ENCODE data around the gene KRTAP10-6.
"Not testable (repeated sequence)": the region's sequence is repeated elsewhere in the genome, so short reads cannot be mapped to it uniquely, and the experiment has no call there.

The KRTAP10-6 gene

DNA sequence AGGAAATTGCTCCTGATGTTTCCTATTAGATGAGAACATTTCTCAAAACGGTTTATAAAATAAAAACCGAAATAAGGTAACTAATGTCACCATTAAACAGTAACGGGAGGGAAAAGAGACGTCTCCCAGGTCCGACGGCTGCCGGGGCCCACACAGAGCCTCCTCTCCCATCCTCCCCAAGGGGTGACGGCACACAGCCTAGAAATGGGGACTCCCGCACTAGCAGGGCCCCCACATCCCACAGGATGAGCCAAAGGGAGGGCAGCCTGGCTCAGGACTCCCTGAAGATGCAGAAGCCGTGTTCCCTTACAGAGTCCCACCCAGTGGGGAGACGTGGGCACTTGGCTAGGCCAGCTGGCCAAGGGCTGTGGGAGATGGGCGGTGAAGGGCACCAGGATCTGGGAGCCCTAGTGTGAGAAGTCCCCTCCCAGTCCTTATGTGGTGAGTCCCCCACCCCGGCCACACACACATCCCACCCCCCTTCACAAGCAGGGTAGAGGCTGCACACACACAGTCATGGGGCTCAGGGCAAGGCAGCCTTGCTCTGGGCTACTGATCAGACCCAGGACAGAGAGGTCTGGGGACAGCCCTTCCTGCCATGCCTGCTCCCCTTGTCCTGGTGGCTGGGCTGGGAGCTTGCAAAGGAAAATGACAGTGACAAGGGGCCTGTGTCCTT, 37.0 kb downstream of the KRTAP10-6 start:
- Histone ChIP-seq H3K9me3 (no peaks in the 10 kb centered on the region), H3K36me3 (no peaks in the 10 kb centered on the region), H3K27me3 (peaks cover 41% of the 10 kb centered on the region), H3K27ac (no peak overlapping the region), H3K4me3 (ENCODE audit: low read depth in 1 of 2, low read length in 1 of 2) (no peak overlapping the region), H3K4me1 (ENCODE audit: control insufficient read depth in 1 of 2, insufficient read depth in 1 of 2, low read depth in 1 of 2, low read length in 1 of 2) (peaks cover 0 to 4% of the 10 kb centered on the region in 2 experiments)
- TF ChIP-seq, protein P1, sequence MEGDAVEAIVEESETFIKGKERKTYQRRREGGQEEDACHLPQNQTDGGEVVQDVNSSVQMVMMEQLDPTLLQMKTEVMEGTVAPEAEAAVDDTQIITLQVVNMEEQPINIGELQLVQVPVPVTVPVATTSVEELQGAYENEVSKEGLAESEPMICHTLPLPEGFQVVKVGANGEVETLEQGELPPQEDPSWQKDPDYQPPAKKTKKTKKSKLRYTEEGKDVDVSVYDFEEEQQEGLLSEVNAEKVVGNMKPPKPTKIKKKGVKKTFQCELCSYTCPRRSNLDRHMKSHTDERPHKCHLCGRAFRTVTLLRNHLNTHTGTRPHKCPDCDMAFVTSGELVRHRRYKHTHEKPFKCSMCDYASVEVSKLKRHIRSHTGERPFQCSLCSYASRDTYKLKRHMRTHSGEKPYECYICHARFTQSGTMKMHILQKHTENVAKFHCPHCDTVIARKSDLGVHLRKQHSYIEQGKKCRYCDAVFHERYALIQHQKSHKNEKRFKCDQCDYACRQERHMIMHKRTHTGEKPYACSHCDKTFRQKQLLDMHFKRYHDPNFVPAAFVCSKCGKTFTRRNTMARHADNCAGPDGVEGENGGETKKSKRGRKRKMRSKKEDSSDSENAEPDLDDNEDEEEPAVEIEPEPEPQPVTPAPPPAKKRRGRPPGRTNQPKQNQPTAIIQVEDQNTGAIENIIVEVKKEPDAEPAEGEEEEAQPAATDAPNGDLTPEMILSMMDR (IDR thresholded peaks at IDR 0.05) = no peak

- Histone ChIP-seq H3K36me3 (no peaks in the 10 kb centered on the region), H3K27me3 (peaks cover 28% of the 10 kb centered on the region), H3K4me3 (ENCODE audit: low read depth in 1 of 2, low read length in 1 of 2) (no peak overlapping the region), H3K27ac (no peak overlapping the region), H3K9me3 (no peaks in the 10 kb centered on the region), H3K4me1 (ENCODE audit: control insufficient read depth in 1 of 2, insufficient read depth in 1 of 2, low read depth in 1 of 2, low read length in 1 of 2) (peaks cover 21 to 27% of the 10 kb centered on the region in 2 experiments)
- TF ChIP-seq, protein P1 (IDR thresholded peaks at IDR 0.05) = no peak
Measured at GRCh38 chr21:44552681-44553080, 39.6 kb downstream of the KRTAP10-6 start.

- TF ChIP-seq, protein P1 (IDR thresholded peaks at IDR 0.05) = no peak
- Histone ChIP-seq H3K4me3 (ENCODE audit: low read depth in 1 of 2, low read length in 1 of 2) (no peak overlapping the region), H3K9me3 (no peaks in the 10 kb centered on the region), H3K4me1 (ENCODE audit: control insufficient read depth in 1 of 2, insufficient read depth in 1 of 2, low read depth in 1 of 2, low read length in 1 of 2) (peaks cover 26 to 32% of the 10 kb centered on the region in 2 experiments), H3K27me3 (peaks cover 22% of the 10 kb centered on the region), H3K36me3 (no peaks in the 10 kb centered on the region), H3K27ac (no peak overlapping the region)
Measured at GRCh38 chr21:44552136-44552535, 40.2 kb downstream of the KRTAP10-6 start.

DNA sequence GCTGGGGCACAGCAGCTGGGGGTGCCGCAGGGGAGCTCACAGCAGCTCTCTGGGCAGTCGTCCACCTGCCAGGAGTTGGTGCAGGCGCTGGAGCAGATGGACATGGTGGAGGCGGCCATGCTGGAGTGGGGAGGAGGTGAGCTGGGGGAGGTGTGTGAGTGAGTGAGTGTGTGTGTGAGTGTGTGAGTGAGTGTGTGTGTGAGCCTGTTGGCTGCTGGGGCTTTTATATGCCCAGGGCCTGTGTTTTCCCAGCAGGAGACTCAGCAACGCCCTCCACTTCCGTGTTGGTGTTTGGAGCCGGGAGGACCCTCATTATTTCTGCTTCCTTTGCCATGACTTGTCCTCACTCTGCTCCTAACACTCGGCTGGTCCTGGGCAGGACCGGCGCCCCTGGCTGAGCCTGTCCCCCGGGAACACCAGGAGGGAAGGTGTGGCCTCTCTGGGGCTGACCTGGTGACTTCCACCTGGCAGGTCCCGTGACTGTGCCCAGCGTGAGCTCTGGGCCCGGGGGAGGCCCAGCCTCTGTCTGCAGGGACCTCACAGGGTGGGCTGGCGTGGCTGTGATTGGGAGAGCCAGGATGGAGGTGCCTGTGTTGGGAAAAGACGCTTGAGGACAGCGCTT, 40.9 kb downstream of the KRTAP10-6 start, which contains the start of gene KRTAP10-2:
TSS of gene KRTAP10-2 (minus strand) at position 166 of the 622 bp plus-strand sequence. CDS start at position 119, 47 bp downstream.
- H3K27ac ChIP-seq = no peak within 1 kb of the TSS
- H3K4me1 ChIP-seq (ENCODE audit: control insufficient read depth in 1 of 2, insufficient read depth in 1 of 2, low read depth in 1 of 2, low read length in 1 of 2) = peaks cover 33 to 39% of the 10 kb centered on the region in 2 experiments
- H3K27me3 ChIP-seq = peaks cover 17% of the 10 kb centered on the region

GRCh38 chr21:44550807-44551206, 41.5 kb downstream of the KRTAP10-6 start:
- H3K27ac ChIP-seq = no peak overlapping the region

More for the DNA sequence above, 40.9 kb downstream of the KRTAP10-6 start, which contains the start of gene KRTAP10-2:
- Histone ChIP-seq H3K36me3 (no peaks in the 10 kb centered on the region), H3K9me3 (no peaks in the 10 kb centered on the region), H3K4me3 (ENCODE audit: low read depth in 1 of 2, low read length in 1 of 2) (no peak within 1 kb of the TSS)
- TF ChIP-seq, protein P1 (IDR thresholded peaks at IDR 0.05) = no peak

DNA sequence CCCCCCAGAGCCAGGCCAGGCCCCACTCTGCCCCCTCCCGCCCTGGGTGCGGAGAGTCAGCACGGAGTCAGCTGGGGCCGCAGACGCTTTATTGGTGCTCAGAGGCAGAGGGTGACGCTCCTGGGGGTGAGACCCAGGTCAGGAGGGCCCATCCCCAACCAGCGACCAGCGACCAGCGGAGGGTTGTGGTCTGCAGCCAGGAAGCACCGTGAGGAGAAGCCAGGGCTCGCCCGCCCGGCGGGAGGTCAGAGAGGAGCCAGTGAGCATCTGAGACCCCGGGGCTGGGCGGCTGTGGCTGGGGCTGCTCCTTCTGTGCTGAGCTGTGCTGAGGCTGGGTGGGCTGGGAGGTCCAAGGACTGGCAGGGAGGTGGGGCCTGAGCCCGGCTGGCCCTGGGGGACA, 42.0 kb downstream of the KRTAP10-6 start:
- H3K4me3 ChIP-seq (ENCODE audit: low read depth in 1 of 2, low read length in 1 of 2); H3K36me3 ChIP-seq; H3K27me3 ChIP-seq; H3K27ac ChIP-seq; H3K9me3 ChIP-seq: not testable (repeated sequence)
- H3K4me1 ChIP-seq (ENCODE audit: control insufficient read depth in 1 of 2, insufficient read depth in 1 of 2, low read depth in 1 of 2, low read length in 1 of 2) = peaks cover 34 to 45% of the 10 kb centered on the region in 2 experiments

More at GRCh38 chr21:44550807-44551206, 41.5 kb downstream of the KRTAP10-6 start:
- H3K9me3 ChIP-seq = no peaks in the 10 kb centered on the region
- TF ChIP-seq, protein P1 (IDR thresholded peaks at IDR 0.05) = no peak
- no peak overlapping the region for H3K4me3 ChIP-seq (ENCODE audit: low read depth in 1 of 2, low read length in 1 of 2)
- peaks cover 34 to 45% of the 10 kb centered on the region in 2 experiments for H3K4me1 ChIP-seq (ENCODE audit: control insufficient read depth in 1 of 2, insufficient read depth in 1 of 2, low read depth in 1 of 2, low read length in 1 of 2)
- H3K36me3 ChIP-seq = no peaks in the 10 kb centered on the region
- peaks cover 10% of the 10 kb centered on the region for H3K27me3 ChIP-seq

Measured in neutrophil (primary cell).